ENCODE results near the gene DTD2. TPM values are rescaled to one million over a fixed set of nuclear protein-coding genes. Genes with fewer than 3 reads are reported as not detected.

Gene DTD2
- total and polyA plus RNA-seq, 9 of the 15 experiments (the other 6 are each of a cell fraction or from before 2014, with no cell fraction given), result 3.8 to 24.1 (median 15.2) TPM

- TF ChIP-seq PURB (CRISPR knock-in tag; IDR thresholded peaks at IDR 0.05; ENCODE audit: low read depth) (no peak), MCM3 (IDR thresholded peaks at IDR 0.05) (no peak), RAD21 (CRISPR knock-in tag; conservative IDR thresholded peaks at IDR 0.05 in 1 of 2, IDR thresholded peaks at IDR 0.05 in 1 of 2) (no peak), SRSF3 (IDR thresholded peaks at IDR 0.05; ENCODE audit: insufficient read depth, low read length) (no peak)
These were observed 27.5 kb downstream of the DTD2 start (continued) for GRCh38 chr14:31429791-31430190.

GRCh38 chr14:31428011-31428410 lies 29.3 kb downstream of the DTD2 start:
- H3K9me1 ChIP-seq (ENCODE audit: control insufficient read depth, insufficient read depth, low read length), result no peaks in the 10 kb centered on the region
- WGBS (ENCODE audit: insufficient coverage, low coverage, missing lambda C conversion rate), result 78% methylated on average over 1 of the region's 1 CpG
- no peak overlapping the region for H3K4me3 ChIP-seq
- H3K36me3 ChIP-seq (ENCODE audit: control insufficient read depth, insufficient read depth, low read length), result no peaks in the 10 kb centered on the region
- no peak for FAIRE-seq
- H3K27ac ChIP-seq (ENCODE audit: extremely low read depth, low read depth, low read length), result no peak overlapping the region
- H3K9me3 ChIP-seq (replicated peaks; ENCODE audit: control insufficient read depth, insufficient read depth, low read depth, low read length), result no peaks in the 10 kb centered on the region
- no peaks in the 10 kb centered on the region for H3K4me1 ChIP-seq (replicated peaks in 1 of 2; ENCODE audit: control insufficient read depth in 2 of 2, insufficient read depth in 2 of 2, low read length in 2 of 2)
- intact Hi-C loops (cut with micrococcal nuclease) (no loop called here), in situ Hi-C loops (cut with MboI) (no loop called here)
- H3K27me3 ChIP-seq (ENCODE audit: control insufficient read depth in 2 of 2, insufficient read depth in 2 of 2, low read length in 2 of 2), result no peaks in the 10 kb centered on the region
- no peak for DNase-seq (ENCODE audit: extremely low read depth in 1 of 4, low spot score in 3 of 4)
- no peaks in the 10 kb centered on the region for H4K20me1 ChIP-seq (replicated peaks; ENCODE audit: control insufficient read depth, insufficient read depth, low read length)
- CTCF ChIA-PET (ENCODE audit: low intra/inter-chr PET ratio), result no interaction called here
- H3K79me2 ChIP-seq (ENCODE audit: control insufficient read depth, insufficient read depth, low read length), result no peaks in the 10 kb centered on the region
- TF ChIP-seq ZFX (CRISPR knock-in tag; IDR thresholded peaks at IDR 0.05) (no peak), CEBPB (tag; IDR thresholded peaks at IDR 0.05) (no peak), KDM1A (IDR thresholded peaks at IDR 0.05) (no peak), MCM2 (IDR thresholded peaks at IDR 0.05; ENCODE audit: low read depth) (no peak), CREB1 (IDR thresholded peaks at IDR 0.05) (no peak), CREB1 (CRISPR knock-in tag; IDR thresholded peaks at IDR 0.05) (no peak), ZNF140 (CRISPR knock-in tag; IDR thresholded peaks at IDR 0.05) (no peak), EHMT2 (IDR thresholded peaks at IDR 0.05) (no peak), ZNF778 (CRISPR knock-in tag; IDR thresholded peaks at IDR 0.05) (no peak), MEF2A (IDR thresholded peaks at IDR 0.05; ENCODE audit: control insufficient read depth, low read depth, low read length) (no peak), ZNF407 (IDR thresholded peaks at IDR 0.05; ENCODE audit: low read depth) (no peak)
- no peak overlapping the region for H2AFZ ChIP-seq (ENCODE audit: low read depth, low read length)
- BruUV-seq (replicated peaks), result no TSS peak
- no peak overlapping the region for H3K9ac ChIP-seq (ENCODE audit: insufficient read depth in 1 of 2, low read depth in 2 of 2, low read length in 2 of 2)
- POLR2A ChIA-PET, result no interaction called here
- H3K4me2 ChIP-seq (ENCODE audit: insufficient read depth, low read length), result no peak overlapping the region
- no peak for ATAC-seq
